Stimulated activated CD8-positive, alpha-beta memory T cell treated with anti-CD3 and anti-CD28 coated beads, Interleukin-7, amount 100 ng/mL, for 24 hours (primary cell): ENCODE data around the gene IFT25.
"Not testable (repeated sequence)": the region's sequence is repeated elsewhere in the genome, so short reads cannot be mapped to it uniquely, and the experiment has no call there.

Experiments
- DNase-seq: peaks from one replicate; pipeline ENCODE4 v3.0.0-alpha.2; 2020; ENCODE audit warnings: low read depth

The IFT25 gene

DNA sequence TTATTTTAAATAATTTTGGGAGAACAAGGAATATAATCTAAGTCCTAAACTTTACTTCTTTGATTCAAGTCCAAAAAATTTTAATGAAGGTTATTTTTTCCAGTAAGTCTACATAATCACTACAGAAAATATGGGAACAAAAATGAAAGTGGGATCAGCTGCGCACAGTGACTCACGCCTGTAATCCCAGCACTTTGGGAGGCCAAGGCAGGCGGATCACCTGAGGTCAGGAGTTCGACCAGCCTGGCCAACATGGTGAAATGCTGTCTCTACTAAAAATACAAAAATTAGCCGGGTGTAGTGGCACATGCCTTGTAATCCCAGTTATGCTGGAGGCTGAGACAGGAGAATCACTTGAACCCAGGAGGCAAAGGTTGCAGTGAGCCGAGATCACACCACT, 61.9 kb downstream of the IFT25 start:
- DNase-seq, result not testable (repeated sequence)

DNA sequence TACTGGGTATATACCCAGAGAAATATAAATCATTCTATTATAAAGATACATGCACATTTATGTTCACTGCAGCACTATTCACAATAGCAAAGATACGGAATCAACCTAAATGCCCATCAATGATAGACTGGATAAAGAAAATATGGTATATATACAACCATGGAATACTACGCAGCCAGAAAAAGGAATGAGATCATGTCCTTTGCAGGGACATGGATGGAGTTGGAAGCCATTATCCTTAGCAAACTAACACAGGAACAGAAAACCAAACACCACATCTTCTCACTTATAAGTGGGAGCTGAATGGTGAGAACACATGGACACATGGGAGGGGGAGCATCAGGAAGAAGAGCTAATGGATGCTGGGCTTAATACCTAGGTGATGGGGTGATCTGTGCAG, 63.6 kb downstream of the IFT25 start:
- not testable (repeated sequence) for DNase-seq

DNA sequence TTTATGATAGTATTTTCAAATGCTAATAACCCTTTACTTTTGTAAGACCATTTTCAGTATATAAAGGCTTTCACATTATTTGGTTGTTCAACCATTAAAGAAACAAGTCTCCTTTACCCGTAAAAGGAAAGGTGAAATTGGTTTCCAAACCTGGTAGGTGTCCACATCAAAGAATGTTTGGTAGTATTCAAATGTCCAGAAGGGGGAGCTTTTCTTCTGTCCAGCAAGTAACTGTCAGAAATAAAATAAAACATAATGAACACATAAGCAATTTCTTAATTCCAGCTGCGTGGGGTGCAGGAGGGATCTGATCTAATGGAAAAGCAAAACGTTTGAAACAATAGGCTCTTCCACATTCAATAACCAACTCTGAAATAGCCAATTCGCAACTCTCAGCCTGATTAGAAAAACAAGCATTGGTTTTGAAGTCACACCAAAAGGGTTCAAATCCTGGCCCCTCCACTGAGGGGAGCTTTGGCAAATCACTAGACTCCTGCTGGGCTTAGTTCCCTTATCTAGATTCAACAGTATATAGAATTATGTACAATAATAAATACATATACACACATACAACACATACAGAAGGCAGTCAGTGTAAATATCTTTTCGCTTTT, 66.9 kb downstream of the IFT25 start:
- DNase-seq, result no peak

DNA sequence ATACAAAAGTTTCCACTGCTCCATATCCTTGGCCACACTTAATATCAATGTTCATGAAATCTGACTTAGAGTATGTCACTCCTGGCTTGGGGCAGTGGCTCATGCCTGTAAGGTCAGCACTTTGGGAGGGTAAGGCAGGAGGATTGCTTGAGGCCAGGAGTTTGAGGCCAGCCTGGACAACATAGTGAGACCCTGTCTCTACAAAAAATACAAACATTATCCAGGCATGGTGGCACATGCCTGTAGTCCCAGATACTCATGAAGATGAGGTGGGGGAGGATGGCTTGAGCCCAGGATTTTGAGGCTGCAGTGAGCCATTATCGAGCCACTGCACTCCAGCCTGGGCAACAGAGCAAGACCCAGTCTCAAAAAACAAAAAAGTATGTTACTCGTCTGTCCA, 70.3 kb downstream of the IFT25 start:
- DNase-seq, result not testable (repeated sequence)

DNA sequence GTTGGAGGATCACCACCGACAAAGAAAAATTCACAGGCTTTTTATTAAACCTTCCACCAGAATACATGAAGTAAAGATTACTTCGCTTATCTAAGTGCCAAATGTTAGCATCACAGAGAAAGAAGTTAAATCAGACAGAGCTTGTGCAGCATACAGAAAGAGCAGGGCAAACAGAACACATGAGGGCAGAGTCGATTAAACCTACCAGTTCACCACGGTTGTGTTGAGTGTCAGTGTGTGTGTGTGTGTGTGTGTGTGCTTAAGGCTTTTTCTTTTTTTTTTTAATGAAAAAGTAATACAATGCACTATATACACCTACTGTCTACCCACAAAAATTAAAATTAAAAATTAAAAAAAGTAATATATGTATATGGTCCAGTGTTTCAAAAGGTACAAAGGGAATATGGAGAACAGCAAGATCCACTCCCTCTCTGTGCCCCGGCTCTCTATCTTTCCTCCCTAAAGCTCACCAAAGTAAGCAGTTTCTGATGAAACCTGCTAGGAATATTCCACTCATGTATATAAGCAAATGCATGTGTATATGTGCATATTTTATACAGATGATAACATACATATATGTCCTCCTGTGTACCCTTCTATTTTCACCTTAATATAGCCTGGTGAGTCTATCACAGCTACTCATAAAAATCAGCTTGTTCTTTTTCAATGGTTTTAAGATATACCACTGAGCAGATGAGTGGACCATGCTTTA, 73.6 kb downstream of the IFT25 start:
- DNase-seq, result no peak
